OCI-LY1 (cell line): ENCODE measurements around the gene NAV1.
"Not testable (repeated sequence)": the region's sequence is repeated elsewhere in the genome, so short reads cannot be mapped to it uniquely, and the experiment has no call there.

Source experiments
- H2AFZ ChIP-seq: fragments of 200-600 bp; sonication (generic), shearing (Covaris generic); 2 replicates; pipeline ENCODE4 v1.6.0; 2014; ENCODE audit warnings: antibody characterized with exemption, mild to moderate bottlenecking, low read length
- H3F3A ChIP-seq: fragments of 200-600 bp; sonication (generic), shearing (Covaris generic); 2 replicates; pipeline ENCODE4 v1.6.0; 2014; ENCODE audit warnings: mild to moderate bottlenecking, antibody characterized with exemption, low read length, moderate library complexity; ENCODE audit not compliant: insufficient read depth
- H3K27ac ChIP-seq: fragments of 200-600 bp; sonication (generic); 2 replicates; pipeline ENCODE4 v1.5.1; 2014; ENCODE audit warnings: low read length, mixed run types, mild to moderate bottlenecking, low read depth; ENCODE audit not compliant: poor library complexity, severe bottlenecking
- H3K27me3 ChIP-seq: fragments of 200-600 bp; sonication (generic); 2 replicates; pipeline ENCODE4 v1.6.0; 2014; ENCODE audit warnings: antibody characterized with exemption, mild to moderate bottlenecking, low read length, moderate library complexity; ENCODE audit not compliant: insufficient read depth
- H3K36me3 ChIP-seq: fragments of 200-600 bp; sonication (generic); 2 replicates; pipeline ENCODE4 v1.6.1; 2014; ENCODE audit warnings: mild to moderate bottlenecking, antibody characterized with exemption, low read length, moderate library complexity, mixed read lengths; ENCODE audit not compliant: insufficient read depth
- H3K4me1 ChIP-seq: fragments of 200-600 bp; sonication (generic); 2 replicates; pipeline ENCODE4 v1.5.1; 2014; ENCODE audit warnings: mild to moderate bottlenecking, low read length, moderate library complexity; ENCODE audit not compliant: insufficient read depth, severe bottlenecking
- H3K4me2 ChIP-seq: fragments of 200-600 bp; sonication (generic), shearing (Covaris generic); 2 replicates; pipeline ENCODE4 v1.6.1; 2014; ENCODE audit warnings: low read length
- H3K4me3 ChIP-seq: fragments of 200-600 bp; sonication (generic); 2 replicates; pipeline ENCODE4 v1.5.1; 2014; ENCODE audit warnings: low read length, low read depth, mild to moderate bottlenecking, mixed read lengths; ENCODE audit not compliant: poor library complexity, severe bottlenecking
- H3K79me2 ChIP-seq: fragments of 200-600 bp; shearing (Covaris generic); 2 replicates; pipeline ENCODE4 v1.6.1; 2016; ENCODE audit warnings: mixed run types, low read length, mixed read lengths; ENCODE audit not compliant: insufficient read depth
- H3K9ac ChIP-seq: fragments of 200-600 bp; sonication (generic), shearing (Covaris generic); 2 replicates; pipeline ENCODE4 v1.6.1; 2014; ENCODE audit warnings: mild to moderate bottlenecking, low read length, mixed read lengths
- H3K9me2 ChIP-seq: fragments of 200-600 bp; sonication (generic), shearing (Covaris generic); 2 replicates; pipeline ENCODE4 v1.6.1; 2014; ENCODE audit warnings: low read depth, mild to moderate bottlenecking, low read length, mixed read lengths
- H3K9me3 ChIP-seq: fragments of 200-600 bp; shearing (Covaris generic); 2 replicates; pipeline ENCODE4 v1.6.1; 2014; ENCODE audit warnings: low read length, mixed read lengths
- H4K20me1 ChIP-seq: fragments of 200-600 bp; sonication (generic), shearing (Covaris generic); 2 replicates; pipeline ENCODE4 v1.6.0; 2016; ENCODE audit warnings: mild to moderate bottlenecking, low read length; ENCODE audit not compliant: insufficient read depth
- EZH2 ChIP-seq: fragments of 200-600 bp; sonication (generic), shearing (Covaris generic); IDR thresholded peaks from 2 replicates; pipeline ENCODE4 v1.8.0; 2017; ENCODE audit warnings: borderline replicate concordance, mixed run types, mild to moderate bottlenecking, antibody characterized with exemption, low read length, moderate library complexity, mixed read lengths
- TF ChIP-seq, protein P1 (sequence below): fragments of 200-600 bp; sonication (generic), shearing (Covaris generic); IDR thresholded peaks from 2 replicates; pipeline ENCODE4 v1.5.1; 2017; ENCODE audit warnings: mild to moderate bottlenecking, antibody characterized with exemption, low read length, moderate library complexity, mixed read lengths

NAV1 gene

DNA sequence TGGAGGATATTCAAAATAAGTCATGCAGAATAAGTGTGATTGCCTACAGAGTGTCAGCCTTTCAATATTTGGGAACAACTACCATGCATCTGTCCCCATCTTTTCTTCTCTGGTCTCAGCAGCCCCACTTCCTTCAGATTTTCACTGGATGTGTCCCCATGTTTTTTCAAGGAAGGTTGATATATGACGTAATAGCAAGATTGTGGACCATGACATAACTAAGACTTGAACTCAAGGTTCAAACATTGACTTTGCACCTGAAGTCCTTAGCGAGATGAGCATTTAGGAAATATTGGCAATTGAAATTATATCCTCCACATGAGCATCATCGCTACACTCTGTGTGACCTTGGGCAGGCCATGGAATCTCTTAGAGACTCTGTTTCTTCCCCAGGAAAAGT lies 5.8 kb downstream of the NAV1 start:
- H3K79me2 ChIP-seq, result no peaks in the 10 kb centered on the region
- H3K9ac ChIP-seq, result no peak overlapping the region
- H3K4me2 ChIP-seq, result no peak overlapping the region
- no peaks in the 10 kb centered on the region for H3F3A ChIP-seq
- no peaks in the 10 kb centered on the region for H3K27me3 ChIP-seq
- H3K4me3 ChIP-seq, result no peak overlapping the region
- no peaks in the 10 kb centered on the region for H3K9me3 ChIP-seq
- no peak overlapping the region for H3K27ac ChIP-seq
- H2AFZ ChIP-seq, result no peak overlapping the region
- no peaks in the 10 kb centered on the region for H3K4me1 ChIP-seq
- TF ChIP-seq EZH2, result no peak
- TF ChIP-seq, protein P1, sequence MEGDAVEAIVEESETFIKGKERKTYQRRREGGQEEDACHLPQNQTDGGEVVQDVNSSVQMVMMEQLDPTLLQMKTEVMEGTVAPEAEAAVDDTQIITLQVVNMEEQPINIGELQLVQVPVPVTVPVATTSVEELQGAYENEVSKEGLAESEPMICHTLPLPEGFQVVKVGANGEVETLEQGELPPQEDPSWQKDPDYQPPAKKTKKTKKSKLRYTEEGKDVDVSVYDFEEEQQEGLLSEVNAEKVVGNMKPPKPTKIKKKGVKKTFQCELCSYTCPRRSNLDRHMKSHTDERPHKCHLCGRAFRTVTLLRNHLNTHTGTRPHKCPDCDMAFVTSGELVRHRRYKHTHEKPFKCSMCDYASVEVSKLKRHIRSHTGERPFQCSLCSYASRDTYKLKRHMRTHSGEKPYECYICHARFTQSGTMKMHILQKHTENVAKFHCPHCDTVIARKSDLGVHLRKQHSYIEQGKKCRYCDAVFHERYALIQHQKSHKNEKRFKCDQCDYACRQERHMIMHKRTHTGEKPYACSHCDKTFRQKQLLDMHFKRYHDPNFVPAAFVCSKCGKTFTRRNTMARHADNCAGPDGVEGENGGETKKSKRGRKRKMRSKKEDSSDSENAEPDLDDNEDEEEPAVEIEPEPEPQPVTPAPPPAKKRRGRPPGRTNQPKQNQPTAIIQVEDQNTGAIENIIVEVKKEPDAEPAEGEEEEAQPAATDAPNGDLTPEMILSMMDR, result no peak
- H3K9me2 ChIP-seq, result no peaks in the 10 kb centered on the region
- H4K20me1 ChIP-seq, result no peaks in the 10 kb centered on the region
- no peaks in the 10 kb centered on the region for H3K36me3 ChIP-seq

DNA sequence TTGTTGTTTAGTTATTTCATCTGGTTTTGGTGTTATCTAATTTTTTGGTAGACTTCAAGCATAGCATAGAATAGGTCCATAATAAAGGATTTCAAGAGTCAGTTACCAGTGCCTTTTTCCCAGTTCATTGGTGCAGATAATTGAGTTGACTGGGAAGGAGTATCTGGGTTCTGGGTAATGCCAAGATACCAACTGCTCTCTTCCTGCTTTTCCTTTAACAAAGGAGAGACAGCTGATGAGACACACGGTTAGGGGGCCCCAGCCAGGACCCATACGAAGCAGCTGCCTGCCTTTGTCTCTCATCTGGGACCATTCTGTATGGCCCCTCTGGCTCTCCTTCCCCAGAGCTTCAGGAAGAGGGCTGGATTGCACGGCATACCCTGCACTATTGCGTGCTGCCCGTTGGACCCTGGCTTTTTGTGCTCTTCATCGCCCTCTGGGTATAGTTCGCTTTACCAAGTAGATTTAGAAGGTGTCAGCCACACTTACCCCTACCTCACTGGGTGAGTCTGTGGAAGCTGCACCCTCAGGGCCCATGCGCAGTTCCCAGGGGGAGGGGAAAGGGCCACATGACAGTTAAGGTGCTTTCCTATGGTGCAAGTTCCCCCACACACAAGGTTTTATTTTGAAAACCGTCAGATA lies 7.0 kb downstream of the NAV1 start:
- no peaks in the 10 kb centered on the region for H3K36me3 ChIP-seq
- H3K9ac ChIP-seq, result no peak overlapping the region
- no peak overlapping the region for H3K4me2 ChIP-seq
- TF ChIP-seq EZH2, result no peak
- TF ChIP-seq, protein P1, result no peak
- H3K27ac ChIP-seq, result no peak overlapping the region
- no peak overlapping the region for H3K4me3 ChIP-seq
- H3K9me2 ChIP-seq, result no peaks in the 10 kb centered on the region
- H4K20me1 ChIP-seq, result no peaks in the 10 kb centered on the region
- no peaks in the 10 kb centered on the region for H3K4me1 ChIP-seq
- H3K27me3 ChIP-seq, result no peaks in the 10 kb centered on the region
- H2AFZ ChIP-seq, result no peak overlapping the region
- H3F3A ChIP-seq, result no peaks in the 10 kb centered on the region
- no peaks in the 10 kb centered on the region for H3K9me3 ChIP-seq
- H3K79me2 ChIP-seq, result no peaks in the 10 kb centered on the region

DNA sequence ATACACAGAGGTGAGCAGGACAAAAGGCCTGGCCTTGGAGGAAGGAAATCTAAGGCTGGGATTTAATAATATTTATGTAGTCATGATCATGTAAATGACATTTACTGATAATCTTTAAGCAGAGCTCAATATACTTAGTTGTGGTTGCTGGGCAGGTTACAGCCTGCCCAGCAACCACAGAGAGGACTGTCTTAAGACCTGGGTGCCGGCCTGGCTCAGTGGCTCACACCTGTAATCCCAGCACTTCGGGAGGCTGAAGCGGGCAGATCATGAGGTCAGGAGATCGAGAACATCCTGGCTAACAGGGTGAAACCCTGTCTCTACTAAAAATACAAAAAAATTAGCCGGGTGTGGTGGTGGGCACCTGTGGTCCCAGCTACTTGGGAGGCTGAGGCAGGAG lies 10.6 kb downstream of the NAV1 start:
- H3K4me1 ChIP-seq, H3K9me2 ChIP-seq, H3K4me2 ChIP-seq, H3K27ac ChIP-seq, H4K20me1 ChIP-seq, H3K36me3 ChIP-seq, H3F3A ChIP-seq, H3K79me2 ChIP-seq, H3K9ac ChIP-seq, H3K27me3 ChIP-seq, H2AFZ ChIP-seq, H3K4me3 ChIP-seq, H3K9me3 ChIP-seq: not testable (repeated sequence)

DNA sequence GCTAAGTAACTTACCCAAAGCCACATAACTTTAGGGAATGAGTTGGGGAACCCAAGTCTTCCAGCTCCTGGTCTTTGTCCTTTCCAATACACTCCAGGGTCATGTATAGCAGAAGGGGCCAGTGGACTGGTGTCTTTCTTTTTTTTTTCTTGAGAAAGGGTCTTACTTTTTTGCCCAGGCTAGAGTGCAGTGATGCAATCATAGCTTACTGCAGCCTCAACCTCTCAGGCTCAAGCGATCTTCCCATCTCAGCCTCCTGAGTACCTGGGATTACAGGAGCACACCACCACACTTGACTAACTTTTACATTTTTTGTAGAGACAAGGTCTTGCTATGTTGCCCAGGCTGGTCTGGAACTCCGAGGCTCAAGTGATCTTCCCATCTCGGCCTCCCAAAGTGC lies 12.2 kb downstream of the NAV1 start:
- Histone ChIP-seq H3K36me3 (no peaks in the 10 kb centered on the region), H3K79me2 (no peaks in the 10 kb centered on the region), H3K4me1 (no peaks in the 10 kb centered on the region), H3F3A (no peaks in the 10 kb centered on the region), H3K9ac (no peak overlapping the region), H3K27me3 (0 out of 2 replicates have a peak, but pooled peaks cover 5% of the 10 kb centered on the region), H2AFZ (no peak overlapping the region), H3K4me3 (no peak overlapping the region), H3K4me2 (no peak overlapping the region), H3K27ac (no peak overlapping the region), H3K9me2 (no peaks in the 10 kb centered on the region), H3K9me3 (no peaks in the 10 kb centered on the region), H4K20me1 (no peaks in the 10 kb centered on the region)
- TF ChIP-seq EZH2, result no peak
- TF ChIP-seq, protein P1, result no peak
